CD4-positive, alpha-beta T cell treated with Interleukin-21 for 1 hour (primary cell): Measurements from ENCODE around the gene FAF2.

Experiments
- DNase-seq: peaks from one replicate; pipeline ENCODE4 v3.0.0-alpha.2; 2020

Gene FAF2

DNA sequence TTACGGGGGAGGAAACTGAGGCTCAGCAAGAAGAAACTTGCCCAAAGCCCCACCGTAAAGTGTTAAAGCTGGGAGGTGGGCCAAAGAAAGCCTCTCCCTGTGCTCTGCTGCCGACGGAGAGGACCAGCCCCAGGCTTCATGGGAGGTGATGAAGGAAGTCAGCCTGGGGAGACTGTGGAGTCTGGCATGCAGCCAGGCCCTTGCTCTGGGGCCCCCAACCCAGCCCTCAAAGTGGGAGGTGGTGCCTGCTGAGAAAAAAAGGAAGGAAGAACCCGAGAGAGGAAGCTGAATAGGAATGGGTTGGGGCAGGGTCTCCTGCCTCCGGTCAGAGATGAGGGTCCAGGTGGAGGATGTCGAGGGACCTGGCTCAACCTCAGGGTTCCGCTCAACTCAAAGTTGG is 85.2 kb downstream of the FAF2 start:
- DNase-seq, result peak; percentile 26

DNA sequence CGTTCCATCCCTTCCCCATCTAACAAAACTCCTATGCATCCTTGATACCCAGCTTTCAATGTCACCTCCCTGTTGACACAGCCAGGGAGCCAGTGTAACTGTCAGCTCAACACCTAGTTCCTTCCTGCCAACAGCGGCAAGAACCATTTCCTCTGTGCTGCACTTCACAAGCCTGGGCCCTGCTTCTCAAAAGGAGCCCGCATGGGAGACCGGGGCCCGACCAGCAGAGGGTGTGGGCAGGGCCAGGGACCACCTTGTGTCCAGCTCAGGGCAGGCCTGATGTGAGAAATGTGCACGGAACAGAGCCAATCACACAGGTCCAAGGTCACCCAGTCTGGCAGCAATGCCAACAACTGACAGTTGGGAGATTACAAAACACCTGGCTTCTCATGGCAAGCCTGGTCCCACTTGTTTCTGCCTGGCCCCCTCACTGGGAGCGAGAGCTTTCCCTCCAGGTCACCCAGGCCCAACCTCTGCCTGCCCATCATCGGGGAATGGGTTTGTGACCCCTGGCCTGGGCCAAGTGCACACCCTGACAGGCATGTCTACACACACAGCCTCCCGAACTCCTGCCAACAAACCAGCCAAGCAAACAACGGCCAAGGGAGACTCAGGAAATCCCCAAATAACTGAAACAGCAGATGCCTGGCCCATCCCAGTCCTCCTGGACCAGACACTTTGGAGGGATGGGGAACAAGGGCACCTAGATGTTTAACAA is 85.9 kb downstream of the FAF2 start:
- peak; percentile 70 for DNase-seq

DNA sequence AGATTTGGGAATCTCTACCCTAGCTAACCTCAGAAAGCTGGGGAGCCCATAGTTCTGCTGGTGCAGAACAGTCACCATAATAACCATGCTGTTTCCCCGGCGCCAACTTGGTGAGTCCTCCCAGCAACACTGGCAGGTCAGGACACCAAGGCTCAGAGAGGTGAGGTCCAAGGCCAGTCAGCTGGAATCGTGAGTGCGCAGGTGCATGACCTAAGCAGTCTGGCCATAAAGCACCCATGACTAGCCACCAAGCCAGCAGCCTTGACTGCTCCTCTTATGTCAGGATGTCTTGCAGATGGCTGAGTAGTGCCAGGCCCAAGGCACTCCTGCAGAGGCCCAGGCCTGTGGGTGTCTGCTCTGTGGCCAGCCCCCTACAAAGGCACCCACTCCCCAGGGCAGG is 86.5 kb downstream of the FAF2 start:
- DNase-seq, result no peak

DNA sequence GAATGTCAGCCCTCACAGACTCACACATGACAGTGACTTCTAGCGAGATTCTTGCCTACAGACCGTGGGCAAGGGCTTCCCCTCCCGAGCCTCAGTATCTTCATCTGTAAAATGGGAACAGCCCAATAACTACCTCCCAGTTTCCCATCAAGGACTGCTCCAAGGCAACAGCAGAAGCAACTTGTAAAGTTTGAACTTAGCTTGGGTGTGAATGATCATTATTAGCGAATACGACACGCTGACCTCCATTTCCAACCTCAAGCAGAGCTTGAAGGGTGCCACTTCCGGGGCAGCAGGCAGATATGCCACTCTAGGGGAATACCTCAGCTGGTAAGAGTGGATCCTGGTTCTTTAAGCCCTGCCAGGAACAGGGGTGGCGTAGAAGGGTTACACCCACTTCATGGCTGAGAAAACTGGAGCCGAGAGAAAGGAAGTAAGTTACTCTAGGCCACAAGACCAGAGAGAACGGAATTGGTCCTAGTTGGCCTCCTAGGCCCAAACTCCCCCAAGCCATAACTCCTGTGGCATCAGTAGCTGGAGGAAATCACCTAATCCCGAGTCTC is 87.0 kb downstream of the FAF2 start:
- peak; percentile 83 for DNase-seq

DNA sequence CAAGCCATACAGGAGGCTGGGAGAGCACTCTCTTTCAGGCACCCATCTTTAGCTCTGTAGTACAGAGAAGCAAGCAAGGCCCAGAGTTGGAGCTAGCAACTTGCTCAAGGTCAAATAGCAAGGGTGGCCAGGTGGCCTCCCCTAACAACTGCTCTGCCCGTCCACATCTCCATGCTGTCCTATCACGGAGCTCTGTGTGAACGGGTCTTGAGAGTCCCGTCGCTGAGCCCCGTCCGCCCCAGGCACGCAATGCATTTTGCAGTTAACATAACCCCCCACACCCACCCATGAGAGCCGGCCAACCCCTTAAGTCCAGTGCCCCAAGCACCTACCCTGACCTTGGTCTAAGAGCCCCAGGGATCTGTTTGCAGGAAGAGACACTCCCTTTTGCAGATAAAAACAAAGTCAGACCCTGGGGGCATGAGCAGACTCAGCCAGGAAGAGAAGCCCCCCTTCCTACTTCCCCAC is 87.5 kb downstream of the FAF2 start:
- DNase-seq, result no peak

DNA sequence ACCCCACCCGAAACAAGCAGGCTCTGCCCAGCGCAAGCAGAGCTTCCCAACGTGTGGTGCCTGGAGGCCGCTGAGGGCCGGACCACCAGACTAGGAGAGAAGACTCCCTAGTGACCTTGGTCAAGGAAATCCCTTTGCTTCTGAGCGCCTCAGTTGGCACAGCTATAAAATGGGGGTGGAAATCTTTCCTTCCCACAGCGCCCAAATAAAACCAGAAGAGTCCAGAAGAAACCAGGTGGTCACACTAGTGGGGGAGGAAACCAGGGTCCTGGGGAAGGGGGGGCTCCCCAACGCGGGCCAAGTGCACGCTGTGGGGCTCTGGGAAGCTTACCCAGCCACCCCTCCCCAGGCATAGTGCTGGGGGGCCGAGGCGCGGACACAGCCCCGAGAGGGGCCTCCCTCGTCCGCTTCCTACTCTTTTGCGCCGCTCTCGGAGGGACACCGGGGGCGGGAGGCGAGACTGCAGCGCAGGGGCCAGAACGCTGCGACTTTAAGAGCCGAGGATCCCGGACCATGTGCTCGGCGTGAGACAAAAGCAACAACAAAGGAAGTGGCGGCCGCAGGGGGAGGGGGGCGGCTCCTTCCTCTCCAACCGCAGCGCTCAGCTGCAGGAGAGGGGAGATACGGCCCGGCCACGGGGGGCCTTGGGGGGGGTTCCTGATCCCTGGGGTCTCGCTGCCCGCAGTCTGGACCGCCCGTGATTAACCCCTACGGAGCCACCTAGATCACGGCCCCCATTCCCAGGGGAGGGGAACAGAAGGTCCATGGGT is 88.1 kb downstream of the FAF2 start:
- DNase-seq, result peak; percentile 84

DNA sequence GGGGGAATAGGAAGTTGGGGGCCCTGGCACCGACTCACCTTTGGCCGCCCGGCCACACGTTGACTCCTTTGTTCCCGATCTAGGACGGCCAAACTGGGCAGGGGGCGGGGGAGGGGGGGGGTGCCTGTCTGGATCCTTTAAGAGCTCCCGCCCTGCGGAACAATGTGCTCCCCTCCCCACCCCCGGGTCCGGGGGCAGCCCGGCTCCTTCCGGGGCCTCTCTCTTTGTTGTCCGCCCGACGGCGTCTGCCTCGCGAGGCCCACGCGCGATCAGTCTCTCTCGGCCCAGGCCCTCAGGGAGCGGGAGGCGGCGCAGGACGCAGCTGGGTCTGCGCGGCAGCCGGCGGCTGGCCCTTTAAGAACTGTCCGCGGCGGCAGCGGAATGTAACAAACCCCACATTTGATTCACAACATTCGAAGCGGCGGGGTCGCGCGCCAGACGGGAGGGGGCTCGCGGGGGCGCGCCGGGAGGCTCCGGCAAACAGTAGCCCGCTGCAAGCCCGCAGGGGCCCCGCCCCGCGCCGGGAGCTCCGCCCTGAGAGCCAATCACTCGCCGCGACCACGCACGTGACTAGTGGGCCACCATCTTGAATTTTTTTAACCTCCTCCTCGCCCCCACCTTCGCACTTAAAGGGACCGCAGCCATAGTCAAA is 88.8 kb downstream of the FAF2 start, which contains the start of gene RNF44:
Gene RNF44, minus strand, starts transcription at position 501 of the 652 bp plus-strand sequence. CDS start 4,930 bp downstream, outside the sequence.
- DNase-seq, result peak; percentile 98

DNA sequence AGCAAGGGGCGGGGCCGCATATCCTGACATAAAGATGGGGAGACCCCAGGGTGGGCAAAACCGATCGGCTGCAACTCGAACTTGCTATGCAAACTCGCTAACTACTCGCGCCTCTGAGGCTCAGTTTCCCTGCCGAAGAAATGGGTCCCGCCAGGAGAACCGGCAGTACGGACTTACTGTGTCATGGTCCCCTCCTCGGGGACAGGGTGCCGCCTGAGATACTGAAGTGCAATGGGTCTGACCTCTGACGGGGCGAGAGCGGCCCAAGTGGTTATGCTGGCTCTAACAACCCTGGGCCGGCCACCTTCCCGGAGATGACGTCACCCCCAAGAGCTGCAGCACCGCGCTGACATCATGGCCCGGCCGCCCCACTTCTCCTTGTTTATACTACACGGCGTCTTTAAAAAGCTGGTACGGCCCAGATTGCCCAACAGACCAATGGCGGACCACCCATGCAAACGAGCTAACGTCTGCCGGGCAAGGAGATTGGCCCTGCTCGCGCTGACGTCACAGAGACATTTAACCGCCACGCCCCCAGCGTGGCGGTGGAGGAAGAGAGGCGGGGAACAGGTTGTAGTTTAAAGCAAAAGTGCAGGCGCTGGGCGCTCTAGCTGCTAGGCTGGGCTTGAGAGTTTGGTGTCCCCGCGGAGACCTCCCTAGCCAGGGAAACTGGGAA is 89.5 kb downstream of the FAF2 start:
- peak; percentile 99 for DNase-seq

DNA sequence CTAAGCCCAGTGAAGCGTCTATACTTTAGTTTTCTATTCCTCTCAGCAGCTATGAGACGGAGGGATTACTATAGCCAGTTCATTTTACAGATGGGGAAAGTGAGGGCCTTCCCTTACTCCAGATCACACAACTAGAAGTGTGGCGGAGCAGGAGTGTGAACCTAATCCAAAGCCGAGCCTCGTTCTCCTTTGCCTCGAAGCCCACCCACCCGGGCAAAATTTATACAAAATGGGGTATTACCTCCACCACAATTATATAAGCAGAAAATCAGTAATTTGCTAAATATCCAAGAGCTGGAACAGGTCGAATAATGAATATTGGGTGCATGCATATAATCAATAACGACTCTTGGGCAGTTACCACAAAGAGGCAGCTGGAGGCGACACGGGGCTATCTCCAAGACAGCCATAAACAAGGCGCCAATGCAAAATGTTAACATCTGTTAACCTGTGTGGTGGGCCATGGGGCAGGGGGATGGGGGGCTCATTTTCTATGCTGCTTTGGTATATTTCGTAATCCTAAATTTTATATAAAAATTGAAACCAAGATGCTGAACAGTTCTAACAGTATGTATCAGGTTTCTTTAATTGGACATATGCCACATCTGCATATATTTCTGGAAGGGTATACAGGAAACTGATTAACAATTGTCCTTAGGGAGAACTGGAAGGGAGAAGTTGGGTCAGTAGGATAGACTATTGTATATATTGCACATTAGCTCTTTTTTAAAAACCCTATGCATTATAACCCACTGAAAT is 90.2 kb downstream of the FAF2 start:
- no peak for DNase-seq

DNA sequence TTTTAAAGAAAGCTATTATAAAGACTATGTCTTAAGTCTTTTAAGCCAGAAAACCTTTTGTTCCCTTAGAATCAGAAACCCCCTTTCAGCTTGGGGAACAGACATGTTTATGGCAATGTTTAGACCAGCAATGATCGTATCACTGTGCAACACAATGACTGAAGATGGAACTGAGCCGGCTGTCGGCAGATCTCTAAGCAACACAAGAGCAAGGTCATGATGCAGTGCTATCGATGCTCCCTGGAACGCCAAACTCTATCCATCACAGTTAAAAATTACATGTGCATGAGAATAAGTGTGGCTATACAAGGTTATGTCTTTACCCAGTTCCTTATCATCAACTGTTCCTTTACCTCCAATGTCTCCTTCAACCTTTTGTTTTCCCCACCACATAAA is 90.8 kb downstream of the FAF2 start:
- no peak for DNase-seq

DNA sequence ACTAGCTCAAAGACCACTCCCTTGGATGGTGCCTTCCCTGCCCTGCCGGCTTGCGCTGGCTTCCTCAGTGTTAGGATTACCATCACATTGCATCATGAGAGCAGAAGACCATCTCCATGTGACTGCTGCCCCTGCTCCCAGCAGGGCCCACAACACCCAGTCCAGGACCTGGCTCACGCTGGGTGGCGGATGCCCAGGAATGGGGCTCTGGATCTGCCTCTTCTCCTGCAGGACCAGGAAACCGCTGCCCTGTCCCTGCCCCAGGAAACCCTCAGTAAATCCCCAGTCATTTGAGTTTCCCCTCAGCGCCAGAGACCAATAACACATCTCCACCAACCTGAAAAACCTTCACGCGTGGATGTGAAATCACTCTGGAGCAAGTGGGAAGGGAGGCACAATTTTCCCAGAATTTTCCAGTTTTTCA is 92.3 kb downstream of the FAF2 start:
- DNase-seq, result no peak

DNA sequence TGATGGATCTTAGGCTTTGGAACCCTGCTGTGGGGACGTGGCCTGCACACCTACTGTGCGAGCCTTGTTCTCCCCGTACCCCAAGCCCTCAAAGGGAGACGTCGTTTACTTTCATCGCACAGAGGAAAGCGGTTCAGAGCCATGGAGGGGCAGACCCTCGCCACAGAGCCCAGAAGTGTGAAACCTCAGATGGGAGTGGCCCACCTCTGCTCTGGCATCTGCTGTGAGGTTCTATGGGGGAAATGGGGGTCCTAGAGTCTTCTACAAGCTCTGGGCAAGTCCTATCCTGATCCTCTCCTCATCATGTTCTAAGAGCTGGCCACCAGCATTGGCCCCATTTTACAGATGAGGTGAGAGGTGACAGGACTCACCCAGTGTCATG is 92.8 kb downstream of the FAF2 start:
- DNase-seq, result peak; percentile 58

DNA sequence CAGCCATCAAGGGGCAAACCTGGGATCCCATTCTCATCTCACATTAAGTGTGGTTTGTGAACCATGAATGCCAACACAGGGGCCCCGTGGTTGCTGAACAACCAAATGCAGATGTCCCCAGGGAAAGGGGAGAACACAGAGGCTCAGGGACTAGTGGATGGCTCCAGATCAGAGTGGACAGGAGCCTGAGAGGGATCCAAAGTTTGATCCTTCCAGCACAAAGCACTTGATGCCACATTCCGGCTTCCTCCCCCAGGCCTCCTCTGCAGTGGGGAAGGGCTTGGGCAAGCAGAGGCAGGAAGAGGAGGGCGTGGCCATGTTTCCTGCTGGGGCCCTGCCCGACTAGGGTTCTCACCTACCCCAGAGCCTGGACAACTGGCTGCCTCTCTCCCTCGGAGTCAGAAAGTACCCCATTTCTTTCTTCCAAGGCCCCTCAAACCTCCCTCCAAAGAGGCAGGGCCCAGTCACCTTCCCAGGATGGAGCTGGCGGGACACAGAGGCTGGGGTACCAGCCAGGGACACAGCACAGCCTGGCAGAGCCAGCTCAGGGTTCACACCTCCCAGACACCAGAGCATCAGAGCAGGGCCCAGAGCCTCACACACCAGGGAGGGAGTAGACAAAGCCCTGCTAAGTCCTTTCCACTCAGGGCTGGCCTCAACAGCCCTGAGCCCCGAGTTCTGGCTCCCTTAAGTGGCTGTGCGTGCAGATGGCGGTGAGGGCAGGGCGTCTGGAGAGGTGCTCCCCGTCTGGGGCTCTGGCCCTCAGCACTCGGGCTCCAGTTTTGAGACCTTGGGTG is 93.4 kb downstream of the FAF2 start:
- peak; percentile 83 for DNase-seq

DNA sequence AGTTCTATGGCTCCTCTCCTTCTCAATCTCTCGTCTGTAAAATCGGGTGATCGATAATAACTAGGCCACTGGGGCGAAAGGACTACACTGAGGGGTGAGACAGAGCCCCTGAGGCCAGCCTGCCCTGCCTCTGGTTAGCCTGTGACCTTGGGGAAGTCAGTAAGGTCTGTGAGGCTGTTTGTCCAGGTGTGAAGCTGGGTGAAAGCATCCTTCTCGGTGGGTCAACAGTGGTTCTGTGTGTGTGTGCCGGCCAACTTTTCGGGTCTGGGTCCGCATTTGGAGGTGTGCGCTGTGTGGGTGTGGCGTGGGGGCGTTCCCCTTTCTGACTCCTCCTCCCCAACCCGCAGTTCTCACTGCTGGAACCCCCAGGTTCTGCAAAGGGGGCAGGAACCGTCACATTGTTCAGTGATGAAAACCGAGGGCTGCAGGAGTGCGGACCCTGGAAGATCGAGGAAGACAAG is 94.0 kb downstream of the FAF2 start:
- peak; percentile 77 for DNase-seq

DNA sequence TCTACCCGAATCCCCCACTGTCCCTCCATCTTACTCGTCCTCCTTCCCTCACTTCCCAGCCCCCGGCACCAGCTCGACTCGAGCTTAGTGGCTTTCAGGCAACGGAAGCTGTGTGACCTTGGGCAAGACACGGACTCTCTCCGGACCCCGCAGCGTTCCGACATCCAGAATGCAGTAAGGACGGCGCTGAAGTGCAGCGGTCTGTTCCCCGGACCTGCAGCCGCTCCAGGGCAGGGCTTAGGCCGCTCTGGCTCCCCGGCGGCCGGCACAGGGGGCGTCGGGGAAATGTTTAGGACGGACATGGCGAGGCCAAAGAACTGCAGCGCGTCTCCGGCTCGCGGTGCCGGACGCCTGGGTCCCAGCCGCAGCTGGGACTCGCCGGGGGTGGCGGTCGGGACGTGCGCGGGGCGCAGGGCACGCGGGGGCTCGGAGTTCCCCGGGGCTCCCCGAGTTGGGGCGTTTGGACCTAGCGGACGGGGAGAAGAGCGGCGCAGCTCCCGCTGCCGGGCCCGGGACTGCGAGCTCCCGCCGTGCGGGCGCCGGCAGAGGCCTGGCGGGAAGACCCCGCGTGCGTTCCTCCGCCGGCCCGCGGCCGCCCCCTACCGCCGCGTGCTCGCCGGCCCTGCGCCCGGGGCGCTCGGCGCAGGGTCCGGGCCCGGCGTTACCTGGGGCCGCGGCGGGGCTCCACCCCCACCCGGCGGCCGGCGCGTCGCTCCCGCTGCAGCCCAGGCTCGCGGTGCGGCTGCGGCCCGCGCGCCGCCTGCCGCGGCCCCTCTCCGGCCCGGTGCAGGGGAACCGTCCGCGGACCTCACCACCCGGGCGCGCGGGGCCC is 94.6 kb downstream of the FAF2 start:
- peak; percentile 52 for DNase-seq

DNA sequence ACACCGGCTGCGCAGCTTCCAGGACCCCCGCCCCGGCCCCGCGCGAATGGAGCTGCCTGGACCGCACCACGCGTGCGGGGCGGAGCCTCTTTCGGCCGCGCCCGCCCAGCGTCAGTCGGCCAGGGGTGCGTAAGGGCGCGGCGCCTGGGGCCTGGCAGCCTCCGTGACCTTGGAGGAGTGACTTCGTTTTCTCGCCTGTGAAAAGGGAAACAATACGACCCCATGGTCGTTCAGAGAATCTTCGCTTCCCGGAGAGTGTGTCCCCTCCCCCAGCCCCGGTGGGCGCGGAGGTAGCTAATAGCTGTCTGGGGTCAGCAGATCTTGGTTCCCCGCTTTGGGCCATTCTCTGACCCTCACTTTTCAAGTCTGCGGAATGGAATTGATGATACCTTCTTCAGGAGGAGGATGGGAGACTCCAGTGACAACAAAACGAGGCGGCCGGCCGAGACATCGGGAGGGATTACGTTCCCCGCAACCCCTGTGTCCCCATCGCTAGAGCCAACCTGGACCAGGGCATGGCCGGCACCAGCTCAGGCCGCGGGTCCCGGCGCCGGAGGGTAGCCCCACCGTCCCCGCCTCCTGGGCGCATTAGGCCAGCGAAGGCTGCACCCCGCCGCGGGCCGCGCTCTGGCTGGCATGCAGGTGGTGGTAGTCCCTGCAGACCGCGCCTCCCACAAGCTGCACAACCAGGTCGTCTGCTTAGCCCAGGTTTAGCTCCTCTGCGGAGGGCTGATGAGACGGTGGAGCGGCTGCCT is 95.4 kb downstream of the FAF2 start:
- DNase-seq, result peak; percentile 75

DNA sequence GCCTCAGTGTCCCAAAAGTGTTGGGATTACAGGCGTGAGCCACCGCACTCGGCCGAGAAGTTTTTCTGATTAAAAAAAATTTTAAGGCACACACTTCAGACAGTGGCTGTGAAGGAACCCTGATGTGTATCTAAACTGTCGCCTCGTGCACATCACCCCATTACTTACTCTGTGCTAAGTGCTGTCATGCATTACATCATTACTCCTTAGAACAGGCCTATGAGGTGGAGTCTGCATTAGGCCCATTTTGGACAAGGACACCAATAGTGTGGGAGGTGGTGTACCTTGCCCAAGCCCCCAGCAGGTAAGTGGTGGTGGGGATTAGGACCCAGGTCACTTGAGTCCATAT is 97.2 kb downstream of the FAF2 start:
- no peak for DNase-seq

DNA sequence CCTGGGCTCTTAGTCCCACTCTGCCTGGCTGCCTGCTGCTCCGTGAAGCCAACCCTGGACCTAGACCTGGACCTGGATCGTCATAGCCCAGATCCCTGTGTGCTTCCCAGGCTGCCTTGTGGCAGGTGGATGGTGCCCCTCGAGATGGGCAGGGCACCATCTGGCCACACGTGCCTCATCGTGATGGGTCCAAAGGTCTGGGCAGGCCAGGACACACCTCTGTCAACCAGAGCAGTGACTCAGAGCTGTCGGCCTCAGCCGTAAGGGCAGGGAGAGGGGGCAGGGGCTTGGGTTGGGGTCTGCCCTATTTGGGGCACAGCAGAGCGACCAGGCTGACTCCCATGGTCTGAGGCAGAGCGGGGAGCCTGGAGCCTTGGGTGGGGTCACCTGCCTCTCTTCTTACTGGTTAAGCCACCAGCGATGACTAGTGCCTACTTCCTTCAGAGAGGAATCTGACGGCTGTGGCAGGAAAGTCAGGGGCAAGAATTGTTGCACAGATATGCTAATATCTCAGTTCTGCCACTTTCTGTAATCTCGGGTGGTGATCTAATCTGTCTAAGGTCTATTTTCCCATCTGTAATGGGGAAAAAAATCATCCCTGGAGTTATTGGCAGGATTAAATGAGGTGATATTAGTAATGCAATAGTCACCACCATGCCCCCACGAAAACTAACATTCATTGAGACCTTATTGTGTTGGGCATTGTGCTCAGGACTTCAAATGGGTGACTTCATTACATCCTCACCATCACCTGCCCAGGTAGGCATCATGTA is 97.7 kb downstream of the FAF2 start:
- DNase-seq, result no peak

DNA sequence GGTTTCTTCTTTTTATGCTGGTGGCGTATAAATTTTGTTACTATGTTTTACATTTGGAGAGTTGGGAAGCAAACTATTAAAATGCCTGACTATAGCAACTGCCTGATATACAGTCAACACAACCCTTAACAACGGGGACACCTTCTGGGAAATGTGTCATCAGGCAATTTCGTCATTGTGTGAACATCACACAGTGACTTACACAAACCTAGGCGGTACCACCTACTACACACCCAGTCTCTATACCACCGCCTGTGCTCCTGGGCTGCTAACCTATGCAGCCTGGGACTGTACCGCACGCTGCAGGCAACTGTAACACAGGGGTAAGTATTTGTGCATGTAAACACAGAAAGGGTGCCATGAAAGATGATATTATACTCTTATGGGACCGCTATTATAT is 99.6 kb downstream of the FAF2 start:
- DNase-seq, result peak; percentile 62
